CMK (cell line): ENCODE measurements around the gene SLC26A6.
A peak's percentile ranks its signal among the peaks of the same experiment; 100 is the strongest.

Source experiments
- DNase-seq: peaks from one replicate; pipeline ENCODE4 v3.0.0-alpha.2; 2010; ENCODE audit warnings: low read depth

SLC26A6 gene

GRCh38 chr3:48635222-48636021, at the start of gene SLC26A6:
Gene SLC26A6, minus strand, starts transcription at chr3:48635461. Its CDS starts 68 bp downstream, at chr3:48635393.
- peak; percentile 86 for DNase-seq

- DNase-seq: no peak
Measured at GRCh38 chr3:48684480-48685143, 49.4 kb upstream of the SLC26A6 start.

DNA sequence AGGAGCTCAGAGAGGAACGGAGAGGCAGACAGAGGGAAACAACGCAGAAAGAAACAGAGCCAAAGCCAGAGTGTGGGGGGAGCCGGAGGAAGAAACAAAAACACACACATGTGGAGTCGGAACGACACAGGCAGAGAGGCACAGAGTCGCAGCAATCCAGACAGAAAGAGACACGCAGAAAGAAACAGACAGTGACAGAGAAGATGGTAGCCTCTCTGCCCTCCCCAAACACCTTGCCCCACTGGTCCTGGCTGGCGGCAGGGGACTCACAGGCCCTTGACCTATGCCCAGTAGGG, 48.7 kb upstream of the SLC26A6 start:
- DNase-seq: no peak

DNA sequence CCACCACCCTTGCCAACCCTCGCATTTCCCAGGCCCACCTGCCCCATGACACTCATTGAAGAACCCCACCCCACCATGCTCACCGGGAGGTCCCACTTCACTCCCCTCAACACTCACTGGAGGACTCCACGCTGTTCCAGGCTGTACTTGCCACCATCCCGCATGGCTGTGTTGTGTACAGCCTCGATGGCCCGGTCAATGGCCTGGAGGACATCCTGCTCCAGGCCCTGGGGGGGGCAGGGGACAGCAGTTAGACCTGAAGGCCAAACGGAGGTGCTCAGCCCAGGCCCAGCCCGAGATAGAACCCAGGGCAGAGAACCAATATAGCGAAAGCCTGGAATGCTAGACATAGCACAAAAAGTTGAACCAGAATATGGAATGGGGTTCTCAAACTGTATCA, 47.5 kb upstream of the SLC26A6 start:
- no peak for DNase-seq

- no peak for DNase-seq
Measured at GRCh38 chr3:48681974-48682610, 46.8 kb upstream of the SLC26A6 start.

DNA sequence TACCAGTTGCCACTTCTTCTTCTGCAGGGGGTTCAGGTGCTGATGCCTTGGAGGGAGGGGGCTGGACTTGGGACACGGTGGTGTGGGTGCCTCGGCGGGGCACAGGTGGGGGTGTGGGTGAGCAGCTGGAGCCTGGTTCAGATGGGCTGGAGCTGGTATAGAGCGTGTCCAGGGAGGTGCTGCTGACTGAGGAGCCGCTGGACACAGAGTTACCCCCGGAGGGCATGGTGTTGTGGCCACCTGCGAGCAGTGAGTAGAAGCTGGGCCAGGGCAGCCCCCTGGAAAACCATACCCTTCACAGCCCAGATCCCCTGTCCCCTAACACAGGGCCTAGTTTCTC, 46.2 kb upstream of the SLC26A6 start:
- no peak for DNase-seq

- no peak for DNase-seq
Measured at GRCh38 chr3:48680811-48681540, 45.7 kb upstream of the SLC26A6 start.

GRCh38 chr3:48679411-48680391, 44.4 kb upstream of the SLC26A6 start:
- no peak for DNase-seq

GRCh38 chr3:48678566-48679380, 43.5 kb upstream of the SLC26A6 start:
- no peak for DNase-seq

- DNase-seq: no peak
Measured at GRCh38 chr3:48678056-48678455, 42.8 kb upstream of the SLC26A6 start.

GRCh38 chr3:48674505-48674904, 39.2 kb upstream of the SLC26A6 start:
- no peak for DNase-seq

DNA sequence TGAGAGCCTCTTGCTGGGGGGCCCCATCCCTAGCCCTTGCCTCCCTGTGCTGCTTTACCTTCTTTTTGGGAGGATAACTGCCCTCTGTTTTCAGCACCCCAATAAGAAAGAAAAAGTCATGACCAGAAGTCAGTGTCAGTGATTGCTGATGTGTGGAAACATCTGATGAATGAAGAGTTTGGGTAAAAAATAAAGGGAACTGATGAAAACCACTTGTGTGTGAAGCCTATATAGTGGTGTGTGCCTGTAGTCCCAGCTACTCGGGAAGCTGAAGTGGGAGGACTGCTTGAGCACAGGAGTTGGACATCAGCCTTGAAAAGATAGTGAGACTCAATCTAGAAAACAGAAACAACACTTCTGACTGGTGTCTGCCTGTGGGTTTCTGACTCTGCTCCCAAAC, 37.3 kb upstream of the SLC26A6 start:
- no peak for DNase-seq

DNA sequence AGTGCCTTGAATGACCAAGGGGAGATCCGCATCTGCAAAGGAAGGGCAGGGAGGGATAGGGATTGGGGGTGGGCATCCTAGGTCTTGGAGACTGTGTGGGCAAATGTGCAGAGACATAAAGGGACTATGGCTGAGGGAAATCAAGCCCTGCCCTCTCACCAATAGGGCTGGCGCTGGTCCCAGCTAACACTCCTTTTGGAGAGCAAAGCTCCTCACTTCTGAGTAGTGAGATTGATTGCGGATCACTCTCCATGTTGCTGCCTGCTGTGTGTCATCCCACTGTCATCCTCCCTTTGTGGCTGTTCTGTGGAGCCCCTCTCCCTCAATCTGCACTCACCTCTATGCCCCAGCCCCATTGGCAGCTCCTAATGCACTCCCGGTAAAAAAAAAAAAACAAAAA, 29.7 kb upstream of the SLC26A6 start:
- no peak for DNase-seq

DNA sequence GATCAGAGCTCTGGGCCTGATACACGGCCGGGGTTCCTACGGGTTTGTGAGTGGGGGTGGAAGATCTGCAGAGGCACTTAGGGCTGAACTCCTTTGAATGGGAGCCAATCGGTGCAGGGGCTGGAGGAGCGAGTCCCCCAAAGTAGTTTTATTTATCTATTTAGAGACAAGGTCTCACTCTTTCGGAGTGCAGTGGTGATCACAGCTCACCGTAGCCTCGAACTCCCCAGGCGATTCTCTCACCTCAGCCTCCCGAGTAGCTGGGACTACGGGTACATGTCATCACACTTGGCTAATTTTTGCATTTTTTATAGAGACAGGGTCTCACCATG, 29.0 kb upstream of the SLC26A6 start:
- no peak for DNase-seq

DNA sequence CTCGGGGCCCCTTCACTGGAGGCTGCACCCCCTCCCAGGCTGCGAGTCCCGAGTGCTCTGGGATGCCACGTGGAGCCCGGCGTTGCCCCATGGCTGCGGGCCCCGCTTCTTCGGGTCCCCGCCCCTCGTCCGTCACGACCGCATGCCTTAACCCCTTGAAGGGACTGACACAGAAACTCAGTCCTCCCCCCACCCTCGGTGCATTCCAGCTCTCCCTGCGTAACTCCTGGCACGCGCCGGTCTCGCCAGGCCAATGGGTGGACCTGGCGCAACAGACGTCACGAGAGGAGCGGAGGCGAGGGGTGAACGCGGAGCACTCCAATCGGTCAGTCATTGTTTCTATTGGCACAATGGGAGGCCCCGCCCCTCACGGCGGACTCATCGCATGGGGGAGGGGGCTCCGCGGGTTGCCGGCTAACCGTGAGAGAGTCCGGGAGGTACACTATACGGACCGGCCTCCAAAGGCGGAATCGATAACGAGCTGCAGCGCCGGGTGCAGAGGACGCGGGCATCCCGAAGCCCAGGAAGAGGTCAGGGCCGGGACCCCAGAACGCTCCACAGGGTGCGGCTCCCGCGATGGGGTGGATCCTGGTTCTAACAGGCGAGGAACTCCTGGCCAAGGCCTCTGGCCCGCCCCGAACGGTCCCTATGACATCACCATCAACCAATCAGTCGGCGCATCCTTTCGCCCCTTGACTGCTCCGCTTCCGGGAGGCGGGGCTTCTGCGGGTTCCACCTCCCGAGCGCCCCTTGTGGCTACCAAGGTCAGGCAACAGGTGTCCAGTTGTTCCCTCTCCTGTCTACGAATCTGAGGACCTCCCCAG, 28.4 kb upstream of the SLC26A6 start:
- DNase-seq: peak; percentile 96

DNA sequence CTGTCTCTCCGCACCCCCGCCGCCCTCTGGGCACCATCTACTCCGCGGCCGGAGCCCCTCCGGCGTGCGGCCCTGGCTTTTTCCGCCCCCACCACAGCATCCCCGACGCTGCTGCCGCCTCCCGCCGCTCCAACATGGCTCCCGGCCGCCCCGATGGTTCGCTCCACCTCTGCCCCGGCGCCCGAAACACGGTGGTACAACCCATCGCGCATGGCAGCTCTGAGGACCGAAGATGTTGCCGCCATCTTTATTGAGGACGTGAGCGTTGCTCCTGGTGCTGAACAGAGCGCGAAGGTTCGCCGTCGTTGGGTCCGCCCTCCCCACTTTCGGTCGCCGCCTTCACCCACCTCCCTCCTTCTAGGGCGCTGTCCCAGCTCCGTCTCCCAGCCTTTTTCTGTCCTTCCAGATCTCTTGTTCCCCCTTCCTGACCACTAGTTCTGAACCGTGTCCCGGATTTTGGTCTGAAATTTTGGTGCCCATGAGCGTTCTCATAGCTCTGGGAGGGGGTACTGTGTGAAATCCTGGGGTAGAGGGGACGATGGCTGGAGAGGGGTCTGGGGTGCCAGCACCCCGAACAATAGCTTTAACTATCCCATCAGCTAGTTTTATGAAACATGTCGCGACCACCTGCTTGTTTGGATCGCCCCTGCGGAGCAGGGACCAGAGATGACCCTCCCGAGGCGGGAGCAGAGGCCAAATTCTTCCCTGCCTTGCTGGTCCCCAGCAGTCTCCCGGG, 27.7 kb upstream of the SLC26A6 start, which contains the start of gene CELSR3:
Gene CELSR3 (minus strand): TSS at position 134 of the 736 bp plus-strand sequence. CDS start 252 bp downstream, outside the sequence.
- no peak for DNase-seq

GRCh38 chr3:48662145-48662752, 27.0 kb upstream of the SLC26A6 start:
- no peak for DNase-seq

GRCh38 chr3:48661501-48662144, 26.4 kb upstream of the SLC26A6 start:
- no peak for DNase-seq
